Spleen (tissue), 7 donors: Measurements from ENCODE around the gene CRB1.

Experiments used
- POLR2A ChIP-seq, 3 donors: fragments of 450-650 bp; IDR thresholded peaks; one replicate each; pipeline ENCODE4 v1.5.1; 2017; ENCODE audit warnings: antibody characterized with exemption in 3 of 3, mild to moderate bottlenecking in 1 of 3
- TF ChIP-seq, protein P1 (sequence below), 11 experiments: fragments of 200-600 bp in 7 of 11; fragments of 450-650 bp in 4 of 11; sonication (generic) in 4 of 11; IDR thresholded peaks in 8 of 11; conservative IDR thresholded peaks in 3 of 11; 1 replicate in 7 of 11; 2 replicates in 4 of 11; pipeline versions ENCODE4 v1.4.0 to v1.8.0; 2016 to 2021; ENCODE audit warnings: antibody characterized with exemption in 11 of 11, inconsistent platforms in 4 of 11, mild to moderate bottlenecking in 1 of 11
- donor health status: DM: no; HTN: no; CAD: no; lungs with moderate emphysema.
- donor health status: DM: no; HTN: no; CAD: no.
- donor health status: DM: no; HTN: no; CAD: no.

DNA sequence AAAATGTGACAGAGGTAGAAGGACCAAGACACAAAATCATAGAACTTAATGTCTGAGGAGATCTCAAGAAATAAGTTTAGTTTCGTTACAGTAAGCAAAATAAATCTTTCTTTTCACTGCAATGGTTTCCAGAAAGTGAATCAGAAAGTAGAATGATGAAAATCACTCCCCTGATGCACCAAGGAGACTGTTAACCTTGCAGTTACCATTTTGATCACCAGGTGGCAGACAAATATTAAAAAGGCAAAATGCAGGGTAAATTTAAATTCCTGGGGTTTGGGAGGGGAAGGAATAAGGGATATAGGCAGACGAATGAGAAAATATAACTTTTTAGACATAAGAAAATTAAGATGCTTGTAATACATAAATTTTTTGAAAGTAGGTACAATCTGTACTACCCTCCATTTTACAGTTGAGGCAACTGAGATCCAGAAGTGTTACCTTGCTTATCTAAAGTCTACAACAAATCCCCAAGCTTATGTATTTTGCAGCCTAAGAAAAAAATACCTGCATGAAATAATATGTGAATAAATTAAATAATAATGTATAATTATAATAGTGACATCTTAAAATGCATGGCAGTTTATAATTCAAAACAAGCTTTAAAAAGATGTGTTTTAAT, 253.2 kb downstream of the CRB1 start:
- TF ChIP-seq, protein P1, sequence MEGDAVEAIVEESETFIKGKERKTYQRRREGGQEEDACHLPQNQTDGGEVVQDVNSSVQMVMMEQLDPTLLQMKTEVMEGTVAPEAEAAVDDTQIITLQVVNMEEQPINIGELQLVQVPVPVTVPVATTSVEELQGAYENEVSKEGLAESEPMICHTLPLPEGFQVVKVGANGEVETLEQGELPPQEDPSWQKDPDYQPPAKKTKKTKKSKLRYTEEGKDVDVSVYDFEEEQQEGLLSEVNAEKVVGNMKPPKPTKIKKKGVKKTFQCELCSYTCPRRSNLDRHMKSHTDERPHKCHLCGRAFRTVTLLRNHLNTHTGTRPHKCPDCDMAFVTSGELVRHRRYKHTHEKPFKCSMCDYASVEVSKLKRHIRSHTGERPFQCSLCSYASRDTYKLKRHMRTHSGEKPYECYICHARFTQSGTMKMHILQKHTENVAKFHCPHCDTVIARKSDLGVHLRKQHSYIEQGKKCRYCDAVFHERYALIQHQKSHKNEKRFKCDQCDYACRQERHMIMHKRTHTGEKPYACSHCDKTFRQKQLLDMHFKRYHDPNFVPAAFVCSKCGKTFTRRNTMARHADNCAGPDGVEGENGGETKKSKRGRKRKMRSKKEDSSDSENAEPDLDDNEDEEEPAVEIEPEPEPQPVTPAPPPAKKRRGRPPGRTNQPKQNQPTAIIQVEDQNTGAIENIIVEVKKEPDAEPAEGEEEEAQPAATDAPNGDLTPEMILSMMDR (IDR thresholded peaks at IDR 0.05 in 8 of 11, conservative IDR thresholded peaks at IDR 0.05 in 3 of 11) = peak; percentile 23 to 73 (median 56)
- no peak for TF ChIP-seq POLR2A (IDR thresholded peaks at IDR 0.05)
